ENCODE measurements around the gene SUSD1.

Gene SUSD1

GRCh38 chr9:112115109-112115508 lies 60.0 kb downstream of the SUSD1 start:
- H3K4me3 ChIP-seq (replicated peaks; ENCODE audit: low read depth, low read length): no peak overlapping the region
- TF ChIP-seq CTCF (IDR thresholded peaks at IDR 0.05; ENCODE audit: low read length, missing control alignments): no peak
- no peak for DNase-seq (ENCODE audit: low read depth)

- DNase-seq (ENCODE audit: low read depth): peak; percentile 35
- peak; percentile 42 for TF ChIP-seq CTCF (IDR thresholded peaks at IDR 0.05; ENCODE audit: low read length, missing control alignments)
- H3K4me3 ChIP-seq (replicated peaks; ENCODE audit: low read depth, low read length): no peak overlapping the region
Measured at GRCh38 chr9:112112941-112113681, 62.0 kb downstream of the SUSD1 start.

- TF ChIP-seq CTCF (IDR thresholded peaks at IDR 0.05; ENCODE audit: low read length, missing control alignments): no peak
- H3K4me3 ChIP-seq (replicated peaks; ENCODE audit: low read depth, low read length): no peak overlapping the region
- peak; percentile 81 for DNase-seq (ENCODE audit: low read depth)
Measured at GRCh38 chr9:112112519-112112918, 62.6 kb downstream of the SUSD1 start.

GRCh38 chr9:112111461-112111860 lies 63.6 kb downstream of the SUSD1 start:
- no peak for DNase-seq (ENCODE audit: low read depth)
- H3K4me3 ChIP-seq (replicated peaks; ENCODE audit: low read depth, low read length): no peak overlapping the region
- no peak for TF ChIP-seq CTCF (IDR thresholded peaks at IDR 0.05; ENCODE audit: low read length, missing control alignments)

GRCh38 chr9:112110777-112111113 lies 64.4 kb downstream of the SUSD1 start:
- H3K4me3 ChIP-seq (replicated peaks; ENCODE audit: low read depth, low read length): no peak overlapping the region
- no peak for TF ChIP-seq CTCF (IDR thresholded peaks at IDR 0.05; ENCODE audit: low read length, missing control alignments)
- DNase-seq (ENCODE audit: low read depth): no peak

GRCh38 chr9:112110094-112110776 lies 64.9 kb downstream of the SUSD1 start:
- TF ChIP-seq CTCF (IDR thresholded peaks at IDR 0.05; ENCODE audit: low read length, missing control alignments): no peak
- no peak for DNase-seq (ENCODE audit: low read depth)
- H3K4me3 ChIP-seq (replicated peaks; ENCODE audit: low read depth, low read length): no peak overlapping the region

GRCh38 chr9:112104901-112105300 lies 70.2 kb downstream of the SUSD1 start:
- TF ChIP-seq CTCF (IDR thresholded peaks at IDR 0.05; ENCODE audit: low read length, missing control alignments): no peak
- no peak for DNase-seq (ENCODE audit: low read depth)
- H3K4me3 ChIP-seq (replicated peaks; ENCODE audit: low read depth, low read length): no peak overlapping the region
